NCI-H345 treated with DMSO at 0.1 percent for 48 hours (cell line): Measurements from ENCODE around the gene ABHD2.
A peak's percentile ranks its signal among the peaks of the same experiment; 100 is the strongest.
"Not testable (repeated sequence)": the region's sequence is repeated elsewhere in the genome, so short reads cannot be mapped to it uniquely, and the experiment has no call there.

Experiments
- DNase-seq: peaks from one replicate; lab custom pipeline; 2025; ENCODE audit not compliant: unreplicated experiment; lab: John Stamatoyannopoulos, UW

The ABHD2 gene

GRCh38 chr15:89217686-89218376 is 129.6 kb downstream of the ABHD2 start:
- no peak for DNase-seq

GRCh38 chr15:89218531-89218930 is 130.3 kb downstream of the ABHD2 start:
- DNase-seq: no peak

- DNase-seq: no peak
These were observed 133.3 kb downstream of the ABHD2 start, which contains the start of gene RLBP1 for GRCh38 chr15:89221543-89221942. TSS of gene RLBP1 (minus strand) at chr15:89221579. CDS start at chr15:89218975, 2,604 bp downstream.

- DNase-seq: no peak
These were observed 137.3 kb downstream of the ABHD2 start for GRCh38 chr15:89225588-89225987.

GRCh38 chr15:89226359-89227221 is 138.3 kb downstream of the ABHD2 start:
- no peak for DNase-seq

- DNase-seq: no peak
These were observed 139.2 kb downstream of the ABHD2 start for GRCh38 chr15:89227425-89227824.

GRCh38 chr15:89230277-89230676 is 142.0 kb downstream of the ABHD2 start:
- DNase-seq: no peak

- no peak for DNase-seq
These were observed 143.6 kb downstream of the ABHD2 start for GRCh38 chr15:89231832-89232231.

- not testable (repeated sequence) for DNase-seq
These were observed 151.9 kb downstream of the ABHD2 start for GRCh38 chr15:89239883-89240810.

- no peak for DNase-seq
These were observed 154.9 kb downstream of the ABHD2 start for GRCh38 chr15:89243046-89243690.

GRCh38 chr15:89243691-89244573 is 155.7 kb downstream of the ABHD2 start, which contains the start of gene FANCI:
TSS of gene FANCI (plus strand) at chr15:89243979. CDS start at chr15:89247648, 3,669 bp downstream.
- peak; percentile 56 for DNase-seq

- DNase-seq: no peak
These were observed 156.3 kb downstream of the ABHD2 start for GRCh38 chr15:89244574-89244903.

- no peak for DNase-seq
These were observed 159.2 kb downstream of the ABHD2 start for GRCh38 chr15:89247446-89247845.

GRCh38 chr15:89248584-89248983 is 160.3 kb downstream of the ABHD2 start:
- DNase-seq: no peak

GRCh38 chr15:89250142-89250541 is 161.9 kb downstream of the ABHD2 start:
- not testable (repeated sequence) for DNase-seq
